Activated CD4-positive, alpha-beta T cell treated with anti-CD3 and anti-CD28 coated beads, Interleukin-2, amount 10 ng/mL, durations not matched to agents 24 days and 14 days (primary cell): ENCODE measurements around the gene CIB4. TPM values are rescaled to one million over a fixed set of nuclear protein-coding genes. Genes with fewer than 3 reads are reported as not detected.

Experiments used
- DNase-seq: peaks from one replicate; pipeline ENCODE4 v3.0.0; 2022
- H3K27ac Mint-ChIP-seq: one replicate; pipeline ENCODE4 v1.8.0; 2022; ENCODE audit warnings: mild to moderate bottlenecking, mixed read lengths
- H3K27me3 Mint-ChIP-seq: one replicate; pipeline ENCODE4 v1.8.0; 2022; ENCODE audit warnings: mixed read lengths
- H3K36me3 Mint-ChIP-seq: one replicate; pipeline ENCODE4 v1.8.0; 2022; ENCODE audit warnings: low read depth, mild to moderate bottlenecking, mixed read lengths
- H3K4me1 Mint-ChIP-seq: one replicate; pipeline ENCODE4 v1.8.0; 2021; ENCODE audit warnings: mixed read lengths
- H3K4me3 Mint-ChIP-seq: one replicate; pipeline ENCODE4 v1.8.0; 2022; ENCODE audit warnings: mild to moderate bottlenecking, moderate library complexity, mixed read lengths
- H3K9me3 Mint-ChIP-seq: one replicate; pipeline ENCODE4 v1.8.0; 2021; ENCODE audit warnings: mixed read lengths
- intact Hi-C: fragments of 100-400 bp; cut with micrococcal nuclease; formaldehyde crosslinking; loops from one replicate; pipeline ENCODE4 v1.15.1; 2023
- total RNA-seq: library from RNA; stranded (reverse); gene quantifications from 2 replicates; pipeline ENCODE4 v1.2.3, GENCODE V29; 2022

Gene CIB4
- total RNA-seq, 1 donor from 2014 or later: not detected

DNA sequence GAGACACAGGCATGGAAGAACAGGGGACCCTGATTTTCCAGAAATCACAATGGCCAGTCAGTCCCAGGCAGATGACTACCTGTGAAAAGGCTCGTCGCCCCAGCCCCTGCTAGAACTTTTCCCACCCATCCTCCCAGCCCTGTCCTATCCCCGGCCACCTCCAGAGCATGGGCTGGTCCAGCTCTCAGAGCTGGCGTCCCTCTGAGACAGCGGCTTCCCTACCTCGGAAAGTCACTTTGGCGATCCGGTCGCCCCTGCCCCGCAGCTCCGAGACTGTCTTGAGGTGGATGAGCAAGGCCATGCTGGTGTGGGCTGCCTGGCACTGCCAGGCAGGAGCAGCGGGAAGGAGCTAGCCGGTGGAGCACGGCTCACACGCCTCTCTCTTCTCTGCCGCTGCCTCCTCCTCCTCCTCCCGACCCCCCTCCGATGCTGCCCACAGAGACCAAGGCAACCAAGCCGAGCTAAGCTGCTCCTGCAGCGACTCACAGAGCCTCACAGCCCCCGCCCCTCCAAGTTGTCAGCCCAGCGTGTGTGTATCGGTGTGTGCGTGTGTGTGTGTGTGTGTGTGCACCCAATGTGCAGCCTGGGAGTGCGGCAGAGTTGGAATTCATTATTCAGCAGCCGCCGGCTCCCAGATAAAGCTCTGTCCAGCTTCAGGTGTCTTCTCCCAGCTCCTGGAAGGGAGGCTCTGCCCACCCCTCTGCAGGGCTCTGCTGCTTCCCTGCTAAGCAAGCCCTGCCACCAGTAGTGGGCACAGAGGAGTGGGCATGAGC is 82.7 kb downstream of the CIB4 start:
- no peaks in the 10 kb centered on the region for H3K9me3 Mint-ChIP-seq
- peaks cover 5% of the 10 kb centered on the region for H3K4me1 Mint-ChIP-seq
- intact Hi-C loops: no loop called here
- no peaks in the 10 kb centered on the region for H3K36me3 Mint-ChIP-seq
- H3K27ac Mint-ChIP-seq: no peak overlapping the region
- peaks cover 54% of the 10 kb centered on the region for H3K27me3 Mint-ChIP-seq
- DNase-seq: no peak
- H3K4me3 Mint-ChIP-seq: no peak overlapping the region

DNA sequence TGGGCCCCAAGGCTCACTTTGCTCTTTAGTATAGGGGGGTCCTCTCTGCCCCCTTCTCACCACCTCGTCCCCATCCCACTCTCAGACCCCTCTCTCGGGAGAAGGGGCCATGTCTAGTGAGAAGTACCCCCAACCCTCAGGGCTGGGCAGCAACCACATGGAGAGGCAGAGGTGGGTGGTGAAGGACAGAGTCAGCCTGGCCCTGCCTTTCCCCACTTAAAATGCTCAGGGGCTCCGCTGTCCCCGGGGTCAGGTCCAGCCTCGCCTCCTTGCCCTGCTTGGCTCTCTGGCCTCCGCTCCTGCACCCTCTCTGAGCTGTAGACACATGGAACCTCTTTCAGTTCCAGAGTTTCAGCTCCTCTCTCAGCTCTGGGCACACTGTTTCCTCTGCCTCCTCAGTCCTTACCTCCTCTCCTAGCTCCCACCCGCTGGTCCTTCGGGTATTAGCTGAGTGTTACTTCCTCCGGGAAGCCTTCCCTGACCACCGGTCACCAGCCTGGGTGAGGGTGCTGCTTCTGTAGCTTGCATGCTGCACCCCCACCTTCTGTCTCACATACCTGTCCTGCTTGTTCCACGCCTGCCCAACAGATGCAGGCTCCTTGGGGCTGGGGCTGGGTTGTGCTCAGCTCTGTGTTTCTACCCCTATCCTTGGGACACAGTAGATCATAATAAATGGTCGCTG is 83.8 kb downstream of the CIB4 start:
- H3K9me3 Mint-ChIP-seq: no peaks in the 10 kb centered on the region
- peaks cover 45% of the 10 kb centered on the region for H3K27me3 Mint-ChIP-seq
- intact Hi-C loops: no loop called here
- H3K36me3 Mint-ChIP-seq: no peaks in the 10 kb centered on the region
- no peak overlapping the region for H3K27ac Mint-ChIP-seq
- no peak overlapping the region for H3K4me3 Mint-ChIP-seq
- no peak for DNase-seq
- peaks cover 2% of the 10 kb centered on the region for H3K4me1 Mint-ChIP-seq

DNA sequence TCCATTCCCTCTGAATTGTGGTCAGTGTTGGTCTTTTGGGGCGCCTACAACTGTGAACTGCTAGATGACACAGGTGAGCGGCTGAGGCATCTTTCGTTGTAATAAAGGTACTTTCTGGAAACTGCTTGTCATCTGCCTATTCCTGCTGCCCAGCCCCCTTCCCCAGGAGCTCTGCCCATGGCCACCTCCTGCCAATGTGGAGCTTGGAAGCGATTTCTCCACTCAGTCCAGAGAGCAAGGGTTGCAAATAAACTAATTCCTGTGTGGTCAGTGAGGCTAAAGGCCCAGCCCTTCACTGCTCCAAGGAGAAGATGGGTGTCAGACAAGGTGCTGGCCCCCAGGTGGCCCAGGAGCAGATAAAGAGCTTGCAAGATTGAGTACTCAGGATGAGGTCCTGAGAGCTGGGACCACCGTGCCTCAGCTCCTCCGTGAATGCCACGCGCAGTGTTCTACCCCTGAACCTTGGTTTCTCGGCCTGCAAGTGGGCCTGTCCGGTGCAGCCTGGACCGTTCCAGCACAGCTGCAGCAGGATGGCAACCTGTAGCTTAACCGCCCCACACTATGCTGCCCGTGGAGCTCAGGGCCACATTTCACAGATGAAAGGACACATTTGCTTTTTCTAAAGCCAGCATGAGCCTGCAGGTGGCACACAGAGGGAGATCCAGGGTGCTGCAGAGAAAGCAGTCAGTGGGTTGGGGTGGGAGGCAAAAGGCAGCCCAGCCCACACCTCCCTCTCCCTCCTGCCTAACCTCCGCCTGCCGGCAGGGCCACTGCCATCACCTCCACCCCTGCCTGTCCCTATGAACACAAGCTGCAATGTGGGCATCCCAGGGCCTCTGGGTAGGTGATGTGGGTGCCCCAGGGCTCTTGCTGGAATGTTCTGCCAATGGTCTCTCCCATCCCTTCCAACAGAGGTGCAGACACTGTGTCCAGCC is 84.6 kb downstream of the CIB4 start:
- H3K27me3 Mint-ChIP-seq: peaks cover 38% of the 10 kb centered on the region

DNA sequence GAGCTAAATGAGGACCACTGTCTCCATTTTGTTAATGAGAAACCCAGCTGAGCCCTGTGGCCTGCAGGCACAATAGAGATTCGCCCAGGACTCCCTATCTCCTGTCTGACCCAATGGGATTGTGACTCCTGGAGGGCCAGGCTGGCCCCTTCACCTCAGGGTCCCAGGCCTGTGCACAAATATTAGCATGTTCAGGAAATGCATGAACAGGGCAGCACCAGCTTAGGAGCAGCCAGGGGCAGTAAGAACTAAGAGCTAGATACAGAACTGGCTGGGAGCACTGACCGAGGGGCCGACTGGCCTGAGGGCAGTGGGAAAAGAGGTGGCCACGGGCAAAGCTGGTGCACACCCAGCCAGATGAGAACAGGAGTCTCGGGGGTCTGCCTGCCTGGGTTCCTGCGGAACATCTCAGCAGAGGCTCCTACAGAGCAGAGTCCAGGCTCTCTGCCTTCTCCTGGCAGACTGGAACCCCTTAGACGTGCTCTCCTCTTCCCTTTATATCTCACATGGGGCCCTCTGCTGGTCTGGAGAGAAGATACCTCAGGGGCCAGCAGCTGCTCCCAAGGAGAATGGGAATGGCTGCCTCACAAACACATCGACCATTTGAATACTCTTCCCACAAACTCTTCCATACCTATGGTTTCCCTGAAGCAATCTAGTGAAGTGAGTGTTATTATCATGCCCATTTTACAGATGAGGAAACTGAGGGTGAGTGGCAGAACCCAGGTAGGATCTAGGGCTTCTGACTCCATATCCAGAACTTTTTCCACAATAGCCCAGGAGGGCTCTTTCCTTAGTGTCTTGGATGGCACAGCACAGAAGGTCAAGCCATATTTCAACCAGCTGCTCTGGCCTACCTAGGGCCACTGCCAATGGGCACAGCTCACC is 85.7 kb downstream of the CIB4 start:
- Mint-ChIP-seq H3K27ac (no peak overlapping the region), H3K4me3 (no peak overlapping the region), H3K4me1 (no peaks in the 10 kb centered on the region), H3K36me3 (no peaks in the 10 kb centered on the region), H3K9me3 (no peaks in the 10 kb centered on the region), H3K27me3 (peaks cover 28% of the 10 kb centered on the region)
- intact Hi-C loops: no loop called here
- DNase-seq: no peak

More for the DNA sequence above, 84.6 kb downstream of the CIB4 start:
- no peaks in the 10 kb centered on the region for H3K36me3 Mint-ChIP-seq
- H3K27ac Mint-ChIP-seq: no peak overlapping the region
- no peak for DNase-seq
- no peaks in the 10 kb centered on the region for H3K4me1 Mint-ChIP-seq
- no peaks in the 10 kb centered on the region for H3K9me3 Mint-ChIP-seq
- H3K4me3 Mint-ChIP-seq: no peak overlapping the region
- intact Hi-C loops: no loop called here

DNA sequence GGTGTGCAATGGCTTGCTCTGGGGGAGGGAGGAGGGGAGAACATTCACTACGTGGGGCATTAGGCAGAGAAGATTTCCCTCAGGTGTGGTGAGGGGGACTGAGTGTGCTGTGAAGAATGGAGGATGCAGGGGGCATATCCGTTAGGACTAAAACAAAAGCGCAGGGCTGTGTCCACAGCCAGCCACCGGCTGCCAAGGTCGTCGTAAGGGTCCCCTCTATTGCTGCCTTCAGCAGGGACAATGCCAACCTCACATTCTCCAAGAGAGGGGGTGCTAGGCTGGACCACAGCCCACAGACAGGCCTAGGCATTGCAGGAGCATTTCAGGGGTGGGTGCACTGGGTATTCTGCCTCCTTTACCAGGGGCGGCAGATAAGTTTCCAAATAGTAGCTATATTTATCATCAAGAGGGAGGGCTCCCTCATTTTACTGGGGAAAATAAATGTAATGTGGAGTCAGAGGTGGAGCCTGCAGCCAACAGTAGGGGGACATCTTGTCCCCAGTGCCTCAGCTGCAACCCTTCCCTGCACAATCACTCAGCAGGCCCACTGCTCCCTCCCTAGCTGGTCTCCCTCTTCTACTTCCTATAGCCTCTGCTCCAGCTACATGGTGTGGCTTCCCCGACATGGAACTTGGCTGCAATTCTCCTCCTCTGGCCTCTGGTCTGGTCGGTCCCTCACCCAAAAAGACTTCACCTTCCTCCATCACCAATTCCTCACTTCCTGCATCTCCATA is 88.4 kb downstream of the CIB4 start:
- H3K36me3 Mint-ChIP-seq: no peaks in the 10 kb centered on the region
- no peaks in the 10 kb centered on the region for H3K4me1 Mint-ChIP-seq
- H3K4me3 Mint-ChIP-seq: no peak overlapping the region
- intact Hi-C loops: no loop called here
- no peaks in the 10 kb centered on the region for H3K9me3 Mint-ChIP-seq
- peaks cover 7% of the 10 kb centered on the region for H3K27me3 Mint-ChIP-seq
- no peak overlapping the region for H3K27ac Mint-ChIP-seq
- DNase-seq: no peak

DNA sequence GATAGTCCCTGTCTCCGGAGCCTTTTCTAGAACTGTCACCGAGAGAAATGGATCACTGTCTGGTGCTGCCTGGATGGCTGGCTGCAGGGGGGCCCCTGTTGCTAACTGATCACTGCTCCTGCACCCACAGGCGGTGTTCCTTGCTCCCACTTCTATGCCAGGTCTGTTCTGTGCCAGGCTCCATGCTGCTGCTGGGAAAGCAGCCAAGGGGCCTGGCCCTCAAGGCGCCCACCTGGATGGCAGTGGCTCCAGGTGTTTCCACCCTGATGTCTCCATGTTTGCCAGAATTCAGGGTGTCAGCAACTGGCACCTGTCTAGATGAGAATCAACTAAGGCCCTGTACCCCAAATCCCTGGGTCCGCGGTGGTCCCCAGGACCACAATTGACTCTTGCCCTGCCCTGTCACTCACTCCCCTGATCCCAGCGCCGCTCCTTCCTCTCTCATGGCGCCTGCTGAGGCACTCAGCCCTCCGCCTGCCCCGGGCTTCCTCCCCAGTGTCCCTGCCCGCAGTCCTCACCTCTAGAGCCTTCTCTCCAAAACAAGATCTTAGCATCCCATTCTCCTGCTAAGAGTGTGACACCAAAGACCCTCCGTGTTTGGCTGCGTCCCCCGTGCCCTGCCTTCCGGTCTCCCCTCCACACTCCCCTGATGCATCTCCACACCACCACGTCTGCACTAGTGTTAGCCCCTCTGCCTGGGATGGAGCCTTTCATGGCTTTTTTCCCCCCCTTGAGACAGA is 90.7 kb downstream of the CIB4 start:
- Mint-ChIP-seq H3K4me3 (no peak overlapping the region), H3K27me3 (peaks cover 11% of the 10 kb centered on the region), H3K27ac (no peak overlapping the region), H3K36me3 (no peaks in the 10 kb centered on the region), H3K9me3 (no peaks in the 10 kb centered on the region), H3K4me1 (no peaks in the 10 kb centered on the region)
- intact Hi-C loops: no loop called here
- DNase-seq: no peak

DNA sequence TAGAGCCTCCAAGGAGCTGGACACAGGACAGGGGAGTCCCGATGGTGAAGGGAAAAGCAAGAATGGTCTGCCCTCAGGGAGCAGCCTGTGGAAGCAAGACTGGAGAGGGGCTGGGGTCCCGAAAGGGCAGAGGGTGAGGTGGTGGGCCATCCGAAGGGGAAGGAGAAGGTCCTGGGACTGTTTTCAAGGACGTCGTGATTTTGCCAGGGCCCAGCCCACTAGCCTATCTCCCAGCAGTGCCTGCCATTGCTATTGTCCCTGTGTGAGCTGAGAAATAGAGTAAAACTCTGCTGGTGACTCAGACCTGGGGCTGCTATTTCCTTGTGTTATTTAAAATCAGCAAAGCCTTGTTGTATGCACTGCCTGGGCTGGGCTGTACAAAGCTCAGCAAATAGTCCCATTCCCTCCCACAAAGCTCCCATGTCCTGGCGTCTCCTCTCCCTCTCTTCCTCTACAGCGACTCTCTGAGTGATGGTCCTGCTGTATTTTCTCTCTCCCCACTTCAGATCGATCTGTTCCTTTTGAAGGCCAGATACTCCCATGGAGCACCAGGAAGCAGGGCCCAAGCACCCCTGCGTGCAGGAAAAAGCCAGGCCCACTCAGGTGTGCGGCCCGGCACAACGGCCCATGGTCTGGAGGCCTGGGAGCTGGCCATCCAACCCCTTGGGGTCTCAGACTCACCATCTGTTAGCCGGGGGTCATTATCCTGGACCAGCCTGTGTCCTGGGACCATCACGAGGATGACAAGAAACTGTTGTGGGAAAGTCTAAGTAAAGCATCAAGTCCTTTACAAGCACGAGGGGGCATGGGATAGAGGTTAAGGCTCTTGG is 98.3 kb downstream of the CIB4 start:
- intact Hi-C loops: no loop called here
- H3K27ac Mint-ChIP-seq: no peak overlapping the region
- H3K36me3 Mint-ChIP-seq: no peaks in the 10 kb centered on the region

DNA sequence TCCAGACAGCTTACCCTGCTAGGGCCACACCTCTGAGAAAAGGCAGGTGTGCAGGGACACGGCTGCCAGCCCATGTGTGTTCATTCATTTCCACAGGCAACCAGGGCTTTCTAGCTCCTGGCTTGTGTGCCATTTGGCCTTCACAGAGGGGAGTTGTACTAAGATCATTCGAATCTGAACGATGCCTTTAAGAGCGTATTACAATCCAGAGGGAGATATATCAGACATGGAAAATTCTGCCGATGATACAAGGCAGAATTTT is 99.0 kb downstream of the CIB4 start:
- Mint-ChIP-seq H3K27me3 (peaks cover 11% of the 10 kb centered on the region), H3K4me1 (no peaks in the 10 kb centered on the region), H3K36me3 (no peaks in the 10 kb centered on the region), H3K9me3 (no peaks in the 10 kb centered on the region), H3K4me3 (no peak overlapping the region), H3K27ac (no peak overlapping the region)
- intact Hi-C loops: no loop called here
- DNase-seq: no peak

More for the DNA sequence above, 98.3 kb downstream of the CIB4 start:
- DNase-seq: no peak
- H3K4me1 Mint-ChIP-seq: no peaks in the 10 kb centered on the region
- H3K9me3 Mint-ChIP-seq: no peaks in the 10 kb centered on the region
- H3K4me3 Mint-ChIP-seq: no peak overlapping the region
- peaks cover 17% of the 10 kb centered on the region for H3K27me3 Mint-ChIP-seq

DNA sequence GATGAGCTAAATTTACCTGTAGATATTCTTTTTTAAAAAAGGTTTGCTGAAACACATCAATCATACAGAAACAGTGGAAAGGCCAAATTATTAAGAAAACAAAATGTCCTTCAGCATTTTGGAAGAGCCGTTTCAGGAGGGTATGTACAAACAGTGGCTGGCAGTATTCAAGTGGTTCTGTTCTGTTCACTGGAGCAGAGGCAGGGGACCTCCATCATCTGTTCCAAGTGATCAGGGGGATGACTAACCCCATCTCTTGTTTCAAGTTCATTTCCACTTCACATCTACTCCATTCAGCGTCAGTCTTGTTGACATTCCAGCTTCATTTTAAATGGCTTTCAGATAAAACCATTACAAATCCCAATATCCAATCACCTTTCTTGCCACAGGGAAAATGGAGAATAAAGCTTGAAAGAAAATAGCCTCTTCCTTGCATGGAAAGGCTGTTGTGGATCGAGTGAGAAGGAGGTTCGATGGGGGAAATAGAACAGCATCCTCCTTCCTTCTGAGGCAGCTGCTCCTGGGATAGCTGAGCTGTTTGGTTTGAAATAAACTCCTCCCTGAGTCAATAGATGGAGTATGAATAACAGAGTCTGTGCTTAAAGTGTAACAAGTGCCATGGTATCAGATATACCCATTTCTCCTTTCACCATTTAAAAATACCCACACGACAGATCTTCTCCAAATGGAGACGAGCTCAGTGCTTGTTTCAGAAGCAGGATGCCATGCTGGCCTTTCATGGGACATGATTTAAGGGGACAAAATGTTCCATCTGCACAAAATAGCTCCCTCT is 99.6 kb downstream of the CIB4 start:
- H3K36me3 Mint-ChIP-seq: no peaks in the 10 kb centered on the region
- H3K27me3 Mint-ChIP-seq: peaks cover 10% of the 10 kb centered on the region
- intact Hi-C loops: no loop called here
- no peaks in the 10 kb centered on the region for H3K4me1 Mint-ChIP-seq
- no peak for DNase-seq
- H3K9me3 Mint-ChIP-seq: no peaks in the 10 kb centered on the region
- no peak overlapping the region for H3K27ac Mint-ChIP-seq
- no peak overlapping the region for H3K4me3 Mint-ChIP-seq

DNA sequence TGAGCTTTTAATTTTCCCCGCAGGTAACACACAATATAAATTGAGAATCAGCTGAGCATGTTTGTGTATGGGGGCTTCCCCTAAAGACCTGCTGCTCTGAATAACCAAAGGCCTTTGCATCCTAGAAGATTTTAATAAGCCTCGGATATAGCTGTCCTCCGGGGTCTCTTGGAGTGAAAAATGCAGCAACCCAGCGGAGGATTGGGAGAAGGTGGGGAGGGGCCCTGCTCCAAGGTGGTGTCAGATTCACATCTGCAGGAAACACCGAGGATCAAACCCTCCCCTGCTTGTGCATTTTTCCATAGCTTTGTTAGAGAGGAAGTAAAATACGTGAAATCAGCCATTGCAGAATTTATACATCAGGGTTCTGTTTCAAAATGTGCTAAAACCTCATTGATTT is 100.2 kb downstream of the CIB4 start:
- Mint-ChIP-seq H3K4me3 (no peak overlapping the region), H3K27me3 (peaks cover 7% of the 10 kb centered on the region), H3K36me3 (no peaks in the 10 kb centered on the region), H3K9me3 (no peaks in the 10 kb centered on the region), H3K4me1 (no peaks in the 10 kb centered on the region), H3K27ac (no peak overlapping the region)
- DNase-seq: no peak
- intact Hi-C loops: no loop called here

DNA sequence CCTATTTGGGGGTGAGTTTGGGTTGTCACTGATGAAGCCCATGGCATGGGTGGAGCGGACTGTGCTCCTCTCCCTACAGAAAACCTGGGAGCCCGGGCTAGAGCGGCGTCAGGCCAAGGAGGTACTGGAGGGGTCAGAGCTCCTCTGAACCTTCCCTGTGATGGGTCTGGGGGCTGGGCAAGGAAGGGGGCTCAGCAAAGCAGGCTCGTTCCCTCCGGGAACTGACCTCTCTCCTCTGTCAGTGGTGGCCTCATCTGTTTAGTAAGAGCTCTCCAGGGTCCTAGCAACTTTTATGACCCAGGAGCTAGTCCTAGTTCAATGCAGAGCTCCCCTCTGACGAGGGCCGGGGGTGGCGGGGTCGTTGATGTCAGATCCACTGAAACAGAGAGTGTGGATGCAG is 100.9 kb downstream of the CIB4 start:
- Mint-ChIP-seq H3K27me3 (peaks cover 6% of the 10 kb centered on the region), H3K9me3 (no peaks in the 10 kb centered on the region), H3K4me3 (no peak overlapping the region), H3K27ac (no peak overlapping the region), H3K4me1 (no peaks in the 10 kb centered on the region), H3K36me3 (no peaks in the 10 kb centered on the region)
- no peak for DNase-seq
- intact Hi-C loops: no loop called here
